ENCODE data around the gene CTTN. TPM values are rescaled to one million over a fixed set of nuclear protein-coding genes. Genes with fewer than 3 reads are reported as not detected.

CTTN gene
- polyA plus RNA-seq, 6 donors from 2014 or later, result 0.13 to 1.1 (median 0.81) TPM; not detected in 2

GRCh38 chr11:70364745-70365543 is 33.4 kb upstream of the CTTN start:
- H3K4me3 Mint-ChIP-seq, result peak overlapping the region in 5 of 8 donors; percentile 0 to 79 (median 55)
- ATAC-seq (ENCODE audit: low read depth in 2 of 2), result peak; percentile 37 to 40
- H3K27ac Mint-ChIP-seq, result peak overlapping the region in 4 of 6 donors; percentile 31 to 58 (median 50)
- DNase-seq, result no peak
- H3K36me3 Mint-ChIP-seq, result peaks cover 14 to 17% of the 10 kb centered on the region in 2 donors
- no peaks in the 10 kb centered on the region for H3K9me3 Mint-ChIP-seq
- no peaks in the 10 kb centered on the region for H3K27me3 Mint-ChIP-seq
- H3K4me1 Mint-ChIP-seq, result peaks cover 11 to 16% (median 14%) of the 10 kb centered on the region in 3 donors

- no peak for DNase-seq
- peak overlapping the region in 2 of 6 donors; percentile 43 to 56 for H3K27ac Mint-ChIP-seq
These were observed 32.8 kb upstream of the CTTN start for GRCh38 chr11:70365544-70365927.

DNA sequence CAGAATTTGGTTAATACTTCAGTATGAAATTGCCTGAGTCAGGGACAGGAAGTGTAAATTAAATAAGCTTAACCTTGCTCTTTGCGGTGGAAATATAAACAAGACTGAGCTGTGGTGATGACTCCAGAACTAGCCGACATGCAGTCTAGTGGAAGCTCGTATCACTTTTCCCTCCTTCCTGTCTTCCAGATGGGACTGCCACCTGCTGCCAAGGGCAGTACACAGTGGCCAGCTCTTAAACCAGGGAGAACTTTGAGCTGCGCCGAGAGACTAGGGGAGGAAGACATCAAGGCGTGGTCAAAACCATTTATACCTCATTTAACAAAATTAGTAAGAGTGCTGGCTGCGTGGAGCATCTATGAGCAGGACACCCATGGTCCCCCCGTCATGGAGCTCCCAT is 31.3 kb upstream of the CTTN start:
- Mint-ChIP-seq H3K9me3 (peaks cover 0 to 6% (median 0%) of the 10 kb centered on the region in 7 donors), H3K36me3 (peaks cover 17 to 22% of the 10 kb centered on the region in 2 donors), H3K27me3 (no peaks in the 10 kb centered on the region), H3K4me1 (peaks cover 16 to 23% (median 21%) of the 10 kb centered on the region in 3 donors), H3K27ac (no peak overlapping the region), H3K4me3 (no peak overlapping the region)
- DNase-seq (no peak), ATAC-seq (ENCODE audit: low read depth in 2 of 2) (no peak)

More at GRCh38 chr11:70365544-70365927, 32.8 kb upstream of the CTTN start:
- H3K4me1 Mint-ChIP-seq, result peaks cover 11 to 17% (median 16%) of the 10 kb centered on the region in 3 donors
- H3K27me3 Mint-ChIP-seq, result no peaks in the 10 kb centered on the region
- no peaks in the 10 kb centered on the region for H3K9me3 Mint-ChIP-seq
- ATAC-seq (ENCODE audit: low read depth in 2 of 2), result no peak
- H3K36me3 Mint-ChIP-seq, result peaks cover 14 to 16% of the 10 kb centered on the region in 2 donors
- peak overlapping the region in 3 of 8 donors; percentile 32 to 79 (median 55) for H3K4me3 Mint-ChIP-seq

DNA sequence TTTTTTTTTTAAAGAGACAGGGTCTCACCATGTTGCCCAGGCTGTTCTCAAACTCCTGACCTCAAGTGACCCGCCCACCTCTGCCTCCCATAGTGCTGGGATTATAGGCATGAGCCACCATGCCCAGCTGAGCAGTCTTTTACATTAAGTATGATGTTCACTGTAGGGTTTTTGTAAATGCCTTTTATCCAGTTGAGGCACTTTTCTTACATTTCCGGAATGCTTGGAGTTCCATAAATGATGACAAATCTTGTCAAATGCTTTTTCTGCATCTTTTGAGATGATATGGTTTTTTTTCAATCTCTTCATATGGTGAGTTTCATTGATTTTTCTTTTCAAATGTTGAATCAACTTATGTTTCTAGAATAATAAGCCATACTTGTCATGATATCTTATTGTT is 29.4 kb upstream of the CTTN start:
- Mint-ChIP-seq H3K27ac (no peak overlapping the region), H3K36me3 (peaks cover 19 to 26% of the 10 kb centered on the region in 2 donors), H3K9me3 (peaks cover 0 to 6% (median 0%) of the 10 kb centered on the region in 7 donors), H3K4me3 (no peak overlapping the region), H3K27me3 (no peaks in the 10 kb centered on the region), H3K4me1 (peaks cover 16 to 23% (median 21%) of the 10 kb centered on the region in 3 donors)
- DNase-seq (no peak), ATAC-seq (ENCODE audit: low read depth in 2 of 2) (no peak)

DNA sequence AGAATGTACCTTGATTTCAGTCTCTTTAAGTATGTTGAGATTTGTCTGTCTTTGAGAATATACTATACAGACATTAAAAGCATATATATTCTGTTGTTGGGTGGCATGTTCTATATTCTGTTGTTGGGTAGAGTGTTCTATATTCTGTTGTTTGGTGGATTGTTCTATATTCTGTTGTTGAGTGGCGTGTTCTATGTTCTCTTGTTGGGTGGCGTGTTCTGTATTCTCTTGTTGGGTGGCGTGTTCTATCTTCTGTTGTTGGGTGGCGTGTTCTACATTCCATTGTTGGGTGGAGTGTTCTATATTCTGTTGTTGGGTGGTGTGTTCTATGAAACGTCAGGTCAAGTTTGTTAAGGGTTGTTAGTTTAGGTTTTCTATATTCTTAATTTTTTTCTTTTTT is 27.1 kb upstream of the CTTN start:
- DNase-seq, result no peak
- H3K4me3 Mint-ChIP-seq, result no peak overlapping the region
- no peak overlapping the region for H3K27ac Mint-ChIP-seq
- peaks cover 5 to 7% (median 7%) of the 10 kb centered on the region in 3 donors for H3K4me1 Mint-ChIP-seq
- H3K27me3 Mint-ChIP-seq, result no peaks in the 10 kb centered on the region
- ATAC-seq (ENCODE audit: low read depth in 2 of 2), result no peak
- peaks cover 0 to 6% (median 0%) of the 10 kb centered on the region in 7 donors for H3K9me3 Mint-ChIP-seq
- H3K36me3 Mint-ChIP-seq, result peaks cover 14 to 18% of the 10 kb centered on the region in 2 donors

DNA sequence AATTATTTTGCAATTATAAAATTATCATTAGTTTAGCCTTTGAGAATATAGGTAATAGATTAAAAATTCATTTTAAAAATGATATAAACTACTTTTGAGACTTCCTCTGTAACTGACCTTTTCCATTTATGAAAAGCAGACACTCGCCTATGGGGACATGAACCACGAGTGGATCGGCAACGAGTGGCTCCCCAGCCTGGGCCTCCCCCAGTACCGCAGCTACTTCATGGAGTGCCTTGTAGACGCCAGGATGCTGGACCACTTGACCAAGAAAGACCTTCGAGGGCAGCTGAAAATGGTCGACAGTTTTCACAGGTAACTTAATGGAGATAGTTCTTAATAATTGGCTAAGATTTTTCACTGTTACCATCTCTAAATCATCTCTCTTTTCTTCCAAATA is 26.3 kb upstream of the CTTN start:
- Mint-ChIP-seq H3K36me3 (peaks cover 15 to 18% of the 10 kb centered on the region in 2 donors), H3K27ac (no peak overlapping the region), H3K9me3 (peaks cover 0 to 6% (median 0%) of the 10 kb centered on the region in 7 donors), H3K4me1 (peaks cover 5 to 7% (median 7%) of the 10 kb centered on the region in 3 donors), H3K4me3 (no peak overlapping the region), H3K27me3 (no peaks in the 10 kb centered on the region)
- DNase-seq (no peak), ATAC-seq (ENCODE audit: low read depth in 2 of 2) (no peak)

- Mint-ChIP-seq H3K27ac (no peak overlapping the region), H3K4me3 (no peak overlapping the region), H3K27me3 (no peaks in the 10 kb centered on the region), H3K4me1 (peaks cover 0 to 3% (median 0%) of the 10 kb centered on the region in 3 donors), H3K36me3 (peaks cover 17 to 20% of the 10 kb centered on the region in 2 donors), H3K9me3 (no peaks in the 10 kb centered on the region)
- DNase-seq, result no peak
- ATAC-seq (ENCODE audit: low read depth in 2 of 2), result no peak
These were observed 21.7 kb upstream of the CTTN start for GRCh38 chr11:70376621-70377020.

- Mint-ChIP-seq H3K4me3 (no peak overlapping the region), H3K9me3 (no peaks in the 10 kb centered on the region), H3K27me3 (no peaks in the 10 kb centered on the region), H3K27ac (peak overlapping the region in 1 of 6 donors; percentile 26), H3K36me3 (peaks cover 17 to 18% of the 10 kb centered on the region in 2 donors), H3K4me1 (peaks cover 0 to 3% (median 0%) of the 10 kb centered on the region in 3 donors)
- no peak for ATAC-seq (ENCODE audit: low read depth in 2 of 2)
- DNase-seq, result no peak
These were observed 20.7 kb upstream of the CTTN start for GRCh38 chr11:70377645-70378044.

GRCh38 chr11:70378506-70379134 is 19.7 kb upstream of the CTTN start:
- Mint-ChIP-seq H3K27ac (no peak overlapping the region), H3K36me3 (peaks cover 14 to 21% of the 10 kb centered on the region in 2 donors), H3K27me3 (no peaks in the 10 kb centered on the region), H3K4me1 (peaks cover 0 to 3% (median 0%) of the 10 kb centered on the region in 3 donors), H3K9me3 (no peaks in the 10 kb centered on the region), H3K4me3 (no peak overlapping the region)
- no peak for ATAC-seq (ENCODE audit: low read depth in 2 of 2)
- DNase-seq, result no peak

- no peak for DNase-seq
- Mint-ChIP-seq H3K27ac (no peak overlapping the region), H3K4me3 (no peak overlapping the region), H3K27me3 (no peaks in the 10 kb centered on the region), H3K36me3 (peaks cover 24 to 38% of the 10 kb centered on the region in 2 donors), H3K9me3 (no peaks in the 10 kb centered on the region), H3K4me1 (peaks cover 0 to 3% (median 0%) of the 10 kb centered on the region in 3 donors)
- ATAC-seq (ENCODE audit: low read depth in 2 of 2), result no peak
These were observed 17.0 kb upstream of the CTTN start for GRCh38 chr11:70381350-70381749.

DNA sequence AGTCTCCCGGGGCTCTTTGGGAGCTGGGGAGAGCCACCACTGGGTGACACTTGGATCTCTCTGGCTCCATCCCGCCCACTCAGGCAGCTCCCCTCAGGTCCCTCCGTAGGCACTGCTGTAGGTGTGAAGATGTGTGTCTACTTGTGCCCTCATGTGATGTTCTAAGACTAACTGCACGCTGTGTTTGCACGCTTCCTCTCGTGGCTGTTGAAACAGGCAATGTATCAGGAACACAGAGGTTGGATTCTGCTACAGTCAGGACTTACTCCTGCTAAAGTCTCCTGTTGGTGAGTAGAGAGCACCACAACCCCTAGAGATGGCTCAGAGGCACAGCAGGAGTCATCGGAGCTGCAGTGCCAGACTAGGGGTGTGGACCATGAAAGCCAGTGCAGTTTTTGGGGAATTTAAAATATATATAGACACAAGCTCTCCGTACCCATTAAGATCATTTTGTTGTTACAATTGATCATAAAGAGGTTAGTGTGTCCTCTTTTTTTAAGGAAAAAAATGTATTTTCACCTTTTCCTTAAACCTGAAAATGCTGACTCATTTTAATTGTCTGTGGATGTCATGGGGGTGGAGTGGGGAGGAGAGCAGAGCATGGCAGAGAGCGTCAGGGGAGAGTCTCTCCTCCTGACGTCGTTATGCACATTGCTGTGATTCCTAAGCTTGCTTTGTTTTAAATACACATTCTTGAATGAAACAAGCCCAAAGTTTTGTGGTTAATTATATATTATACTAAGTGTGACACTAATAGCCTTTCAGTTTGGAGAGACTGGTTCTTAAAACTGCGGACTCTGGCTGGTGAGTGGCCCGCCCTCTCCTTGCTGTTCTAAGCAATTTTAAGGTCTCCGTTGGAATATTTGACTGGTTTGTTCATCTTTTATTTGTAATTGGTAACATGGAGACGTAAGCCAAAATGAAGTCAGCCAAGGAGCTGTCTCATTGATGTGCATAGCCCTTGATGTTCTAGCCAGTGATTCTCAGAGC is 16.2 kb upstream of the CTTN start:
- peaks cover 24 to 36% of the 10 kb centered on the region in 2 donors for H3K36me3 Mint-ChIP-seq
- peak overlapping the region in 1 of 6 donors; percentile 66 for H3K27ac Mint-ChIP-seq
- no peaks in the 10 kb centered on the region for H3K9me3 Mint-ChIP-seq
- DNase-seq, result no peak
- H3K27me3 Mint-ChIP-seq, result no peaks in the 10 kb centered on the region
- ATAC-seq (ENCODE audit: low read depth in 2 of 2), result no peak
- no peak overlapping the region for H3K4me3 Mint-ChIP-seq
- H3K4me1 Mint-ChIP-seq, result peaks cover 0 to 3% (median 0%) of the 10 kb centered on the region in 3 donors

GRCh38 chr11:70383664-70384565 is 14.4 kb upstream of the CTTN start:
- peaks cover 0 to 13% (median 6%) of the 10 kb centered on the region in 3 donors for H3K27me3 Mint-ChIP-seq
- no peaks in the 10 kb centered on the region for H3K9me3 Mint-ChIP-seq
- H3K4me1 Mint-ChIP-seq, result peaks cover 0 to 3% (median 0%) of the 10 kb centered on the region in 3 donors
- H3K27ac Mint-ChIP-seq, result no peak overlapping the region
- H3K36me3 Mint-ChIP-seq, result peaks cover 17 to 33% of the 10 kb centered on the region in 2 donors
- no peak overlapping the region for H3K4me3 Mint-ChIP-seq
- ATAC-seq (ENCODE audit: low read depth in 2 of 2), result no peak
- no peak for DNase-seq

Data from naive B cell (primary cell).